ENCODE results near the gene INAFM1.
"Not testable (repeated sequence)": the region's sequence is repeated elsewhere in the genome, so short reads cannot be mapped to it uniquely, and the experiment has no call there.

Gene INAFM1

DNA sequence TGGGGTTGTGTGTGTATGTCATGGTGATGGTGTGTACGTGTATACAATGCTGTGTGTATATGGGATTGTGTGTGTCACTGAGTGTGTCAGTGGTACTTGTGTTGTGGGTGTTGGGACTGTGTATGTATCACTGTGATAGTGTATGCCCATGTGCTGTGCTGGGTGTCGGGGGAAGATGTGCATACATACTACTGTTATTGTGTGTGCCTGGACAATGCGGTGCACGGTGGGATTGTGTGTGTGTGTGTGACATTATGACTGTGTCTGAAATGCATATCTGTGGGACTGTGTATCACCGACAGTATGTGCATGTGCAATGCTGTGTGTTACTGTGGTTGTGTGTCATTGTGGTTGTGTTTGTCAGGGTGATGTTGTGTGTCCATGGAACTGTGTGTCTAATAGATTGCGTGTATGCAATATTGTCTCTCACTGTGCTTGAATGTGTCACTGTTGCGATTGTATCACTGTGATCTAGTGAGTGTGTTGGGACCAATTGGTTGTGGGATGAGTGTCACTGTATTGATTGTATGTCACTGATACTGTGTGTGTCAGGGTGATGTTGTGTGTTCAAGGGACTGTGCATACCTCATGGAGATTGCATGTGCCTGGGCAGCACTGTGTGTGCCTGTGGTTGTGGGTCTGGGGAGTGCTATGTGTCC is 32.6 kb upstream of the INAFM1 start:
- DNase-seq: no peak

DNA sequence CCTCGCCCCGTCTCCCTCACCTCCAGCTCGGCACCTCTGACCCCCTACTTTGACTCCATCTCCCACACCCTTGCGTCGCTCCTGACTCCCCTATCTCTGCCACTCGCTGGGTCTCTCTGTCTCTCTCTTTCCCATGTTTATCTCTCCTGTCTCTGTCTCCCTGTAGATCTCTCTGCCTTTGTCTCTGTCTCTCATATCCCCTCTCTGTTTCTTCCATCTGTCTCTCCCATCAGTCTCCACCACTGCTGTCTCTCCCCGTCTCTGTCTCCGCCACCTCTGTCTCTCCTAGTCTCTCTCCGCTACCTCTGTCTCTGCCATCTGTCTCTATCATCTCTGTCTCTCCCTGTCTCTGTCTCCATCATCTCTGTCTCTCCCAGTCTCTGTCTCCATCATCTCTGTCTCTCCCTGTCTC is 31.3 kb upstream of the INAFM1 start:
- no peak for DNase-seq

DNA sequence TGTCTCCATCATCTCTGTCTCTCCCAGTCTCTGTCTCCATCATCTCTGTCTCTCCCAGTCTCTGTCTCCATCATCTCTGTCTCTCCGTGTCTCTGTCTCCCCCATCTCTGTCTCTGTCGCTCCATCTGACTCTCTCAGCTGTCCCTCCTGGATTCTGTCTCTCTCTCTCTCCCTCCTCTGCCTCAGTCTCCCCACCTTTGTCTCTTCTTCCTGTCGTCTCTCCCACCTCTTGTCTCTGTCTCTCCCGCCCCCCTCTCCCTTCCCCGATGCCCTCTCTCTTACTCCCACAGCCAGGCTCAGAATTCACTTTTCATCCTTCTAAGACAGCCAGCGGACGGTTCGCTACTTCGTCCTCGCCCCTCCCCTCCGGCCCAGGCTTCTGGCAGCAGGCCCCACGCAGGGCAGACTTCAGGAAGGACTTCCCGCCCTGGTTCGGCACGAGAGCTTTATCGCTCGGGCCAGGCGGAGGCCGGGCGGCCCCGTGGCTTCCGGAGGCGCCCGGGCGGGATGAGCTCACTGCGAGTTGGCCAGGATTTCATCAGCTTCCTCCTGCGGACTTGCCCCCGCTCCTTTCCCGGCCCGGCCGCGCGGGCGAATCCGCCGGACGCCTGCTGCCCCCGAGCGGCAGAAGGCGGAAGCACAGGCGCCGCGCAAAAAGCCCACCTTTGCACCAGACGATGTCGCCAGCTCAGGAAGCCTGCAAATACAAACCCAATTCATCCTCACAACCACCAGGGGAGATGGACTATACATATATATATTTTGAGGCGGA is 30.7 kb upstream of the INAFM1 start:
- DNase-seq: peak; percentile 89

DNA sequence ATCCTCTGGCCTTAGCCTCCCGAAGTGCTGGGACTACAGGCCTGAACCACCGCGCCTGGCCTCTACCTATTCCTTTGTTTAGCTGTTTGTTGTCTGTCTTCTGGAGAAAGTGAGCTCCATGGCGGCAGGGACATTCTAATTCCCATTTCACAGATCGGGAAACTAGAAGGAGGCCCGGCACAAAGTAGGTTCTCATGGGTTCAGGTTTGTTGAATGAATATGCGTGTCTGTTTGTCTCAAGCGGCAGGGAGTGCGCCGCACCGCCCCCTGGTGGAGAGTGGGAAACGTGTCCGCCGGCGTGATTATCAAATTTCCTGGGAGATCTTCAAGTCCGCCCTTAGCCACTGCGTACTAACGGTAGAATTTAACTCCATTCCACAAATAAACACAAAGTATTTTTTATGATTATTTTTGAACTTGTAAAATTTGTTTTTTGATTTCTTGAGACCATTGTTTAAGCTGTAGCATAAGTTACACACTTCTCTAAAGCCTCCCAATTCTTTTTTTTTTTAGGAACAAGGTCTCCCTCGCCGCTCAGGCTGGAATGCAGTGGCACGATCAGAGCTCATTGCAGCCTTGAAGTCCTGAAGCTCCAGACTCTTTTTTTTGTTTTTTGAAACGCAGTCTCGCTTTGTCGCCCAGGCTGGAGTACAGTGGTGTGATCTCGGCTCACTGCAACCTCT is 27.2 kb upstream of the INAFM1 start:
- DNase-seq: peak; percentile 28

DNA sequence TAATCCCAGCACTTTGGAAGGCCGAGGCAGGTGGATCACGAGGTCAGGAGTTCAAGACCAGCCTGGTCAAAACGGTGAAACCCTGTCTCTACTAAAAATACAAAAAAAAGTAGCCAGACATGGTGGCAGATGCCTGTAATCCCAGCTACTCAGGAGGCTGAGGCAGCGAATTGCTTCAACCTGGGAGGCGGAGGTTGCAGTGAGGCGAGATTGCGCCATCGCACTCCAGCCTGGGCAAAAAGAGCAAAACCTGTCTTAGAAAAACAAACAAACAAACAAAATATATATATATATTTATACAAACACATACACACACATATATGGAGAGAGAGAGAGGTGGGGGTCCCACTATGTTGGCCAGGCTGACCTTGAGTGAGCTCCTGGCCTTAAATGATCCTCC is 21.7 kb upstream of the INAFM1 start:
- DNase-seq: not testable (repeated sequence)

DNA sequence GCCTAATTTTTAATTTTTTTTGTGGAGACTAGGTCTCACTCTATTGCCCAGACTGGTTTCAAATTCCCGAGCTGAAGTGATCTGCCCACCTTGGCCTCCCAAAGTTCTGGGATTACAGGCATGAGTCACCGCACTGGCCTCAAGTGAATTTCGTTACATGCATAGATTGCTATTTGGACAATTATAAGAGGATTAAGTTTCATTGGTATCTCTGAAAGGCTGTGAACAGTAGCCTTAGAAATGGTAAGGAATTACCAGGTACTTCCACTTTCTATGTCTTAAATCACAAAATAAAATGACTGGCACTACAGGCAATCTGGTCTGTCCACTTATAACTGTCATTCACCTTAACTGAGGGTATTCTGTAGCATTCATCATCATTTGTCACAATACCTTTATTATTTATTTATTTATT is 21.2 kb upstream of the INAFM1 start:
- DNase-seq: no peak

DNA sequence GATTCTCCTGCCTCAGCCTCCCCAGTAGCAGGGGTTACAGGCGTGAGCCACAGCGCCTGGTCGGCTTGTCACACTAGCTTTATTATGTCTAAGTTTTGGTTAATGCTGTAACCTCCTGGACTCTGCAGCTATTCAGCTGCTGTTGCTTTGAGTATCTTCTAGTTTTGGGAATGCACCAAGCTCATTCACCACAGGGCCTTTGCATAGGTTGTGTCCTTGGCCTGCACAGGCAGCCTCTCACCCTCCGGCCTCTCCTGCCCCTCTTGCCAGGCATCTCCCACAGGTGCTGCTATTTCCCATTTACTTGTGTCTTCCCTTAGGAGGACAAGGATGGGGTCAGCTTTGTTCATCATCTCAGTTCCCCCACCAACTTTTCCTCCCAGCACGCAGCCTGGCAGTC is 20.7 kb upstream of the INAFM1 start:
- no peak for DNase-seq

DNA sequence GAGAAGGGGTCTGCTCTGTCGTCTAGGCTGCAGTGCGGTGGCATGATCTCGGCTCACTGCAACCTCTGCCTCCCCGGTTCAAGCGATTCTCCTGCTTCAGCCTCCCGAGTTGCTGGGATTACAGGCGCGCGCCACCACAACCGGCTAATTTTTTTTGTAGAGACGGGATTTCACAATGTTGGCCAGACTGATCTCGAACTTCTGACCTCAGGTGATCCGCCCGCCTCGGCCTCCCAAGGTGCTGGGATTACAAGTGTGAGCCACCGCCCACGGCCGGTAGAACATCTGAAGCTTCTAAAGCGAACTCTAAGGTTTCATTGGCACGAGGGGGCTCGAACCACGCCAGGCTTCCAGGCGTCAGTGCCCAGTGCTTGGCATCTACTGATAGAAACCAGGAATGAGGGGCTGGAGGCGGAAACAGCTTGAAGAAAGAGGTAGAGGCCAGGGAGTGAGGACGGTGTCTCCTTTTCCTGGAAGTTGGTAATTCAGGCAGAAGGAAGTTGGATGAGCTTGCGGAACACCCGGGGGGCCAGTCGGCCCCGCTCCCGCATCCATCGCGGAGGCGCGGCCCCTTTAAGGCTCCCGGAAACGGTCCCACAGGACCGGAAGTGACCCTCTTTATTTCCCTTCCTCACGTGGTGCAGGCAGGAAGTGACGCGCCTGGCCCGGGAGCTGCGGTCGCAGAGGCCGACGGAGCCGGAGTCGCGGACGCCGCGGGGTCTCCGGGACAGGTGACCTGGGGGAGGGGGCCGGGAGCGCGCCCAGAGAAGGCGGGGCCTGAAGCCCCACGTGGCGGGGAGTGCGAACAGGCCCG is 18.6 kb upstream of the INAFM1 start, which contains the start of gene CCDC9:
CCDC9 (plus strand) TSS at position 647 of the 814 bp plus-strand sequence. CDS start 1,876 bp downstream, outside the sequence.
- DNase-seq: peak; percentile 97

DNA sequence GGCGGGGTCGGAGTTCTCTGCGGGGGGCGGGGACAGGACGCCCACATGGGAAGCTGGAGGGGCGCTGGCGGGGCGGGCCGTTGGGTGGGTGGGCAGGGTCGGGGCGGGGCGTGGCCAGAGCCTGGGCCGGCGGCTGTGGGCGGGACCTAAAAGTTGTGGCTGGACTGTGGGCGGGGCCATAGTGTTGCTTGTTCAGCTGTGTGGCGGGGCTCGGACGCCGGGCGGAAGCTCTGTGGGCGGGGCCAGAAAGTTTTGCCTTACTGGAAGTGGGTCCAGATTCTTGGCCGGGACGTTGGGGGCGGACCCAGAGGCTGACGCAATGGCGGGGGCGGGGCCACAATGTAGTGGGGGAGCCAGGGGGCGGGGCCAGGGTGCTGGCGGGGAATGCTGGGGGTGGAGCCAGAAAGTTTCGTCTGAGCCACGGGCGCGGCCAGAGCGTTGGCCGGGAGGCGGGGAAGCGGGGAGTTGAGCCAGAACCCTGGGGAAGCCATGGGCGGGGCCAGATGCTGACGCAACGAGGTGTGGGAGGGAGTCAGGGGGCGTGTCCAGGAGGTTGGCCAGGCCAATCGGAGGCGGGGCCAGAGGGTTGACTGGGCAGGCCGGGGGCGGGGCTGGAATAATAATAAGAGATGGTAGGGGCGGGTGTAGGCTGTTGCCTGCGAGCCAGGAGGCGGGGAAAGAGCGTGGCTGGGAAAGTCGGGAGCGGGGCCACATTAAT is 17.8 kb upstream of the INAFM1 start:
- peak; percentile 99 for DNase-seq

DNA sequence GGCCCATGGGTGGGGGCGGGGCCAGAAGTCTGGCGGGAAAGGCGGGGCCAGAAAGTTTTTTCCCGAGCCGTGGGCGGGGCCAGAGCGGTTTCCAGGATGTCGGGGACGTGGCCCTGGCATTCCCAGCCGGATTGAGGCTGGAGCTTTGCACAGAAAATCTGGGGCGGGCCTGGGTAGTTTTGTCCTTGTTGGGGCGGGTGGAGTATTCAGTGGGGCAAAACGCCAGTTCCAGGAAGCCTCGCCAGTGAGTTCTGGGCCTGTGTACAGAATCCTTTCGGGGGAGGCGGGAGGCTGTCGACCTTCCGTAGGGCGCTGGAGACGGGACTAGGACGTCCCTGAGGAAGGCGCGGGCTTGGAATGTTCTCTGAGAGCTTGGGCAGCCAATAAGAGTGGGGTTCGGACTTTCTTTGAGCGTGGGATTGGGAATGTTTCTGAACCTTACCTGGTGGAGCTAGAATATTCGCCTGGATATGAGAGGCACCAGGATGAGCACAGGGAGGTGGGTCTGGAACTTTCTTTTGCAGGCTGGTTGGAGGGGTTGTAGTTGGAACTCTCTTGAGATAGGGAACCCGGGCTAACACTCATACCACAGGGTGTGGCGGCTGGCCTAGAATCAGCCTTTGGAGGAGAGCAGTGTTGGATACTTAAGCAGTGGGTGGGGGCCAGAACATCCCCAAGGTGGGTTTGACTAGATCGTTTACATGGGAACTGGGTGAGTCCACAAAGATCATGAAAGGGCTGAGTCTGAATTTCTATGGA is 17.1 kb upstream of the INAFM1 start:
- DNase-seq: no peak

DNA sequence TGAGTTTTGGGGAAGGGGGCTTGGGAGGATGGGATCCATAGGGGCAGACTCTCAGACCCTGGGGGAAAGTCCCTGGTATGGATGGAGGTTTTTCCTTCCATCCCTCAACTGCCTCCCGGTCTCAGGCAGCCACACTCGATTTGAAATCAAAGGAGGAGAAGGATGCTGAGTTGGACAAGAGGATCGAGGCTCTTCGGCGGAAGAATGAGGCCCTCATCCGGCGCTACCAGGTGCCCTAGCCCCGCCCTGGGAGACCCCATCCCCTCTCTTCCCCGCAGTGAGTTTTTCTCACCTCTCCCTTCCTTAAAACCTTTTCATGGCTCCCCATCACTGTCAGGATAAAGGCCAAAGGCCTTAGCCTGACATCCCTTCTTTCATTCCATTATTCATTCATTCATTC is 16.3 kb upstream of the INAFM1 start:
- no peak for DNase-seq

DNA sequence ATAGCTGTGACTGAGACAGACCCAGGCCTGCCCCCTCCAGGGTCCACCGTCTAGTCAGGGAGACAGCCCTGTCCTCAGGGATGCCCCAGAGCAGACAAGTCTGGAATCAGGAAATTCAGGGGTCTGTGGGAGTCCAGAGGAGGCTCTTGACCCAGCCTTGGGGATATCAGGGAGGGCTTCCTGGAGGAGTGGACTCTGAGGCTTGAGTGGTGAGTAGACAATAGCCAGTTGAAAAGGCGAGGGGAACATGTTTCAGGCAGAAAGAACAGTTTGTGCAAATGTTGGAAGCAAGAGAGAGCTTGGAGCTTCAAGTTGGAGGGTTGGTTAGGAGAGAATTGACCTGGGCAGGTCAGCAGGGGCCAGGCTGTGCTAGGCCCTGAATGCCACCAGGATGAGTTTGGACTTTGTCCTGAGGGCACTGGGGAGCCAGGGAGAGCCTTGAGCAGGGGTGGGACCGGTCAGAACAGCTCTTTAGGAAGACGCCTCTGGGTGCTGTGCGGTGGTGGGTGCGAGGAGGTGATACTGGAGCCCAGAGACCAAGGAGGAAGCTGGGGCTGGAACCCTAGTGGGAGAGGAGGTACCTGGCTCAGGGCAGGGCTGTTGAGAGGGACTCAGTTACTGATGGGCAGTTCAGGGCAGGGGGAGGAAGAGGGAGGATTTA is 15.7 kb upstream of the INAFM1 start:
- DNase-seq: no peak

DNA sequence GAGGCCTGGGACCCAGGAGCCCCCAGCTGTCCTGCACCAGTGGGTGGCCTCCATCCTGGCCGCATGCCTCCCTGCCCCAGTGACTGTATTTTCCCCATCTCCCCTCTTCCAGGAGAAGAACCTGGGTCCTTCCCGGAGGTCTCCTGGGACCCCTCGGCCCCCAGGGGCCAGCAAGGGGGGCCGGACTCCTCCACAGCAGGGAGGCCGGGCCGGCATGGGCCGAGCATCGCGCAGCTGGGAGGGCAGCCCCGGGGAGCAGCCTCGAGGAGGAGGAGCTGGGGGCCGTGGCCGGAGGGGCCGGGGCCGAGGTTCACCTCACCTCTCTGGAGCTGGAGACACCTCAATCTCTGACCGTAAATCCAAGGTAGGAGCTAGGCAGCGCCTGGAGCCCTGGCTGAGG is 14.2 kb upstream of the INAFM1 start:
- DNase-seq: no peak

DNA sequence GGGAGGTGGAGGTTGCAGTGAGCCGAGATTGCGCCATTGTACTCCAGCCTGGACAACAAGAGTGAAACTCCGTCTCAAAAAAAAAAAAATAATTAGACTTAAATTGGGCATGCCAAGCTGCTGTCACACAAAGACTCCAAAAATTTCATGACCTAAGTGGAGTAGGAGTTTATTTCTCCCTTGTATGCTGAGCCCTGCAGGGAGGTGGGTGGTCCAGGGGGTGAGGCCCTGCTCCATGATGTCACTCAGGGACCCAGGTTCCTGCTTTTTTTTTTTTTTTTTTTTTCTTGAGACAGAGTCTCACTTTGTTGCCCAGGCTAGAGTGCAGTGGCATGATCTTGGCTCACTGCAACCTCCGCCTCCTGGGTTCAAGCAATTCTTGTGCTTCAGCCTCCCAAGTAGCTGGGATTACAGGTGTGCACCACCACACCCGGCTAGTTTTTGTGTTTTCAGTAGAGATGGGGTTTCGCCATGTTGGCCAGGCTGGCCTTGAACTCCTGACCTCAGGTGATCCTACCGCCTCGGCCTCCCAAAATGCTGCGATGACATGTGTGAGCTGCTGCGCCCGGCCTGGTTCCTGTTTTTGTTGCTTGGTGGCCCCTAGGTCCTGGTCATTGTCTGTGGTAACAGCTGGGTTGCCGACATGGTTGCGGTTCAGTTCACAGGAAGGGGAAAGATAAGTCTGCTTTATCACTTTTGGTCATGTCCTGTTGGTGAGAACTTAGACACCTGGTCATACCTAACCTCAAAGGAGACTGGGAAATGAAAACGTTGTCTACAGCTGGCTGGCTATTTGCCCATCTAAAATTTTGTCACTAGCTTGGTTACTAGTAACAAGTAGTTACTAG is 12.5 kb upstream of the INAFM1 start:
- not testable (repeated sequence) for DNase-seq

DNA sequence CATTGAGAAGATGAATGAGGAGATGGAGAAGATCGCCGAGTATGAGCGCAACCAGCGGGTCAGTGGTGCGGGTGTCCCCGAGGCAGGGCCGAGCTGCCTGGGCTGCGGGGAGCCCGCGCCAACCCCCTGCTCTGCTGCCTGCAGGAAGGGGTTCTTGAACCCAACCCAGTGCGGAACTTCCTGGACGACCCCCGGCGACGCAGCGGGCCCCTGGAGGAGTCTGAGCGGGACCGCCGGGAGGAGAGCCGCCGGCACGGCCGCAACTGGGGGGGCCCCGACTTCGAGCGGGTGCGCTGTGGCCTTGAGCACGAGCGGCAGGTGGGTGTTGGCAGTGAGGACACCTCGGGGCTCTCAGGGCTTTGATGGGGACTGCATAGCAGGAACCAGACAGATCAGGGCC is 10.1 kb upstream of the INAFM1 start:
- no peak for DNase-seq

DNA sequence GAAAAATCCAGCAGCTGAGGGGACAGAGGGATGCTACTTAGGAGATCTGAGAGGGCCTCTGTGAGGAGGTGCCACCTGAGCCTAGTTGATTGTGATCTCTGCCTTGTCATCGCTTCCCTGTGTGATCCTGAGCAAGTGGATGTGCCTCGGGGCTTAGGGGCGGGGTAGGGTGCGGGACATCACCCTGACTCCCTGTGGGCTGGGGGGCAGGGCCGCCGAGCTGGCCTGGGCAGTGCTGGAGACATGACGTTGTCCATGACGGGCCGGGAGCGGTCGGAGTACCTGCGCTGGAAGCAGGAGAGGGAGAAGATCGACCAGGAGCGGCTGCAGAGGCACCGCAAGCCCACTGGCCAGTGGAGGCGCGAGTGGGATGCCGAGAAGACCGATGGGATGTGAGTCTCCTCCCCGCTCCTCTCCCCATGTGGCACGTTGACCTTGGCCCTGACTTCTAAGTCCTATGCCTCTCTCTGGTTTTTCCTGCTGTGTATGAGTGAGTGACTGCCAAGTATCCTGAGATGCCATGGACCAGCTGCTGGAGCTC is 8.2 kb upstream of the INAFM1 start:
- no peak for DNase-seq

DNA sequence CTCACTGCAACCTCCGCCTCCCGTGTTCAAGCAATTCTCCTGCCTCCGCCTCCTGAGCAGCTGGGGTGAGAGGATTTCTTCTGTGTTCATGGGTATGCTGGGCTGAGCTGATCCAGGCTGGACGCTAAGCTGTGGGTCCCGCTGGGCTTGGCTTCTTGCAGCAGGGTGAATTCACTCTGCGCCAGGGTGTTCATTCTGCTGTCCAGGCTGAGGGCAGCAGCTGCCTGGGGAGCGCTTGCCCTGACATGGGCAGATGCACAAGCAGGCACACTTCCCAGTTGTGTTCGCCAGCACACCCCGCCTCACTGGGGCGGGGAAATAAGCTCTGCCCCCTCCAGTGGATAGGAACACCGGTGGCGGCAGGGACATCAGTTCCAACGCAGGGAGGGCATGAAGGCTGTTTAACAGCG is 7.3 kb upstream of the INAFM1 start:
- DNase-seq: no peak

DNA sequence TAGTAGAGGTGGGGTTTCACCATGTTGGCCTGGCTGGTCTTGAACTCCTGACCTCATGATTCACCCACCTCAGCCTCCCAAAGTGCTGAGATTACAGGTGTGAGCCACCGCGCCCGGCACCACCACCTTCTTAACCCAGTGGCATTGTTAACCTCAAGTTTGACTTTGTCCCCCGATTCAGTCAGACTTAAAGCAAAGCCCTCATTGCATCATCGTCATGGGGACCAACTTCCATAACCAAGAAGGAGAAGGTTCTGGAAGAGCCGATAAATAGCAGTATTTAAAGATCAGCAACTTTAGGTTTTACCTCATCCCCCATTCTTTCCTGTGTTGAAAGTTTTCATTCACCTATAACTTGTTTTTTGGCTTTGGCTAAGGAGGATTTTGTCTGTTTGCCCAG is 6.7 kb upstream of the INAFM1 start:
- no peak for DNase-seq

DNA sequence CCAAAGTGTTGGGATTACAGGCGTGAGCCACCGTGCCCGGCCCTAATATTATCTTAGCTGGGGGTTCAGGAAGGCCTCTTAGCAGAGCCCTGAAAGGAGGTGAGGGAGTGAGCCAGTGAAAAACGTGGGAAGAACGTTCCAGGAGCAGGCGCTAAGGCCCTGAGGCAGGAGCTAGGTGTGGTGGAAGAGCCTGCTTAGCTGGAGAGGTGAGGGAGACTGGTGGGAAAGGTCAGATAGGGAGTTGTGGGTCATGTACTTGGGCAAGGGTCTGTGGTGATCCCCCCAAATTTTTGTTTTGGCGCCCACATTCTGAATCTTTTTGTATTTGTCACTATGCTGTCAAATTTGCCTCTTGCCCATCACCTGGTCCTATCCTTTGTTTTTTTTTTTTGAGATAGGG is 5.1 kb upstream of the INAFM1 start:
- no peak for DNase-seq

DNA sequence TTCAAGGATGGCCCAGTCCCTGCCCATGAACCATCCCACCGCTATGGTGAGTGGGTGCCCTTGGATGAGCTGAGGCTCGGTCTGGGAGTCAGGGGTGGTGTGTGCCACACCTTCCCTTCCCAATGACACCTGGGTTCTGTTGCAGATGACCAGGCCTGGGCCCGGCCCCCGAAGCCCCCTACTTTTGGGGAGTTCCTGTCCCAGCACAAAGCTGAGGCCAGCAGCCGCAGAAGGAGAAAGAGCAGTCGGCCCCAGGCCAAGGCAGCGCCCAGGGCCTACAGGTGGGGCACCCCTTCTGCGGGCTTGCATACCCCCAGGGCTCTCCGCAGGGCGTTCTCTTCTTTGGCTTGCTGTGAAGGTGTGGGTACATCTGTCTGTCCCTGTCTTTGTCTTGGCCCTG is 4.3 kb upstream of the INAFM1 start:
- no peak for DNase-seq
